Upper lobe of left lung (tissue), 4 donors: ENCODE measurements around the gene NEXN.

Experiments used
- EP300 ChIP-seq, 4 donors: sonication (generic); formaldehyde crosslinking; IDR thresholded peaks; one replicate each; pipeline ENCODE4 v1.5.1; 2017; ENCODE audit warnings: antibody characterized with exemption in 4 of 4, control low read depth in 2 of 4
- POLR2A ChIP-seq, 4 donors: fragments of 450-650 bp; IDR thresholded peaks; one replicate each; pipeline ENCODE4 v1.5.1; 2016 to 2017; ENCODE audit warnings: antibody characterized with exemption in 4 of 4, mild to moderate bottlenecking in 2 of 4
- POLR2AphosphoS5 ChIP-seq, 2 donors: sonication (generic); formaldehyde crosslinking; IDR thresholded peaks; one replicate each; pipeline ENCODE4 v1.5.1; 2017; ENCODE audit warnings: antibody characterized with exemption in 2 of 2
- TF ChIP-seq, protein P1 (sequence below), 6 experiments: fragments of 450-650 bp in 4 of 6; fragments of 200-600 bp in 2 of 6; sonication (generic) in 2 of 6; IDR thresholded peaks; one replicate each; pipeline ENCODE4 v1.5.1; 2016 to 2019; ENCODE audit warnings: antibody characterized with exemption in 6 of 6

DNA sequence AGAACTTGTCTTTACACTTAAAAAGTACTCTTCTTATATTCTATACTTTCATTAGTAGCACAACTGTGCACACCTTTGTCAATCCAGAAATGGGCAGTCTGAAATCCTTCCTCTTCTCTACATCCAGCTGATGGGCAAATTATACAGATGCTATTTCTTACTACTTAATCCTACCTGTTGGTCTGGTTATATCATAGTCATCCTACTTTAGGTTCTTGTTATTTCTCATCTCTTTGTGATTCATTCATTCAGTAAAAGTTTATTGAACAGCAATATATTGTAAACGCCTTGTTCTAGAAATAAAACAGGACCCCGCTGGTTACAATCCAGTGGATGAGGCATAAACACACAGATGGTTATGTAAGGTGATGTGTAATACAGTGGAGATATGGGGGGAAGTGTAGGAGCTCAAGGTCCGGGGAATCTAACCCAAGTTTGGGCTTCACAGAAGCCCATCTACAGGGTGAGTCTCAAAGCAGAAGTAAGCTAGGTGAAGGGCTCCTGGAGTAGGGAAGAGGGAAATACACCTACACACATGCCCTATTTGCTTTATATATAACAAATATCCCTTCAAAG lies 102.3 kb downstream of the NEXN start:
- TF ChIP-seq, protein P1, sequence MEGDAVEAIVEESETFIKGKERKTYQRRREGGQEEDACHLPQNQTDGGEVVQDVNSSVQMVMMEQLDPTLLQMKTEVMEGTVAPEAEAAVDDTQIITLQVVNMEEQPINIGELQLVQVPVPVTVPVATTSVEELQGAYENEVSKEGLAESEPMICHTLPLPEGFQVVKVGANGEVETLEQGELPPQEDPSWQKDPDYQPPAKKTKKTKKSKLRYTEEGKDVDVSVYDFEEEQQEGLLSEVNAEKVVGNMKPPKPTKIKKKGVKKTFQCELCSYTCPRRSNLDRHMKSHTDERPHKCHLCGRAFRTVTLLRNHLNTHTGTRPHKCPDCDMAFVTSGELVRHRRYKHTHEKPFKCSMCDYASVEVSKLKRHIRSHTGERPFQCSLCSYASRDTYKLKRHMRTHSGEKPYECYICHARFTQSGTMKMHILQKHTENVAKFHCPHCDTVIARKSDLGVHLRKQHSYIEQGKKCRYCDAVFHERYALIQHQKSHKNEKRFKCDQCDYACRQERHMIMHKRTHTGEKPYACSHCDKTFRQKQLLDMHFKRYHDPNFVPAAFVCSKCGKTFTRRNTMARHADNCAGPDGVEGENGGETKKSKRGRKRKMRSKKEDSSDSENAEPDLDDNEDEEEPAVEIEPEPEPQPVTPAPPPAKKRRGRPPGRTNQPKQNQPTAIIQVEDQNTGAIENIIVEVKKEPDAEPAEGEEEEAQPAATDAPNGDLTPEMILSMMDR (IDR thresholded peaks at IDR 0.05): no peak
- no peak for TF ChIP-seq EP300 (IDR thresholded peaks at IDR 0.05)
- no peak for TF ChIP-seq POLR2A (IDR thresholded peaks at IDR 0.05)
- no peak for TF ChIP-seq POLR2AphosphoS5 (IDR thresholded peaks at IDR 0.05)
